CD4-positive, alpha-beta T cell treated with Interleukin-12 subunit alpha and Interleukin-12 subunit beta, for 1 hour (primary cell): Measurements from ENCODE around the gene SMARCA2.
A peak's percentile ranks its signal among the peaks of the same experiment; 100 is the strongest.

ENCODE experiments used
- DNase-seq: peaks from one replicate; pipeline ENCODE4 v3.0.0-alpha.2; 2020

The SMARCA2 gene

GRCh38 chr9:2151171-2151570, 136.0 kb downstream of the SMARCA2 start:
- DNase-seq = no peak

GRCh38 chr9:2152966-2153629, 138.0 kb downstream of the SMARCA2 start:
- DNase-seq = no peak

DNA sequence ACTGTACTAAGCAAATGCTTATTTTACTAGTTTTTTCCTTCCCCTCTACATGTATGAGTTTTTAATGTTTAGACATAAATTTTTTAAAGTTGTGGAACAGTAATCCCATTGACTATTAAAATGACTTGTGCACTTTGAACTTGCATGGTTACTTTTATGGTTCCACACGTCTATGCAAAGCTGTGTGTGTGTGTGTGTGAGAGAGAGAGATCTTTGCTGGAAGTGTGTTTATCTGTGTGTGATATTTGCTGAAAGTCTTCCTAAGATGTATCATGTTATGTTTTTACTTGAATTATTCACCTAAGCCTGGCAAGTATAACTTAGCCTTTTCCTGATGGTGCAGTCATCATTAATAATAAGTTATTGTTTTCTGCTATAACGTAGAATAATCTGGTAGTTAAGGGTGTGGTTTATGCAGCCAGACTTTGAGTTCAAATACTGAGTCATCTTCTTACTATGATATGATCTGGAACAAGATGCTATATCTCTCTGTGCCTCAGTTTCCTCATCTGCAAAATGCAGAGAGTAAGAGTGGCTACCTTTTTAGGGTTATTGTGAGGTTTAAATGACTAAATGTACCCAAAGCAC, 138.6 kb downstream of the SMARCA2 start:
- DNase-seq = no peak

DNA sequence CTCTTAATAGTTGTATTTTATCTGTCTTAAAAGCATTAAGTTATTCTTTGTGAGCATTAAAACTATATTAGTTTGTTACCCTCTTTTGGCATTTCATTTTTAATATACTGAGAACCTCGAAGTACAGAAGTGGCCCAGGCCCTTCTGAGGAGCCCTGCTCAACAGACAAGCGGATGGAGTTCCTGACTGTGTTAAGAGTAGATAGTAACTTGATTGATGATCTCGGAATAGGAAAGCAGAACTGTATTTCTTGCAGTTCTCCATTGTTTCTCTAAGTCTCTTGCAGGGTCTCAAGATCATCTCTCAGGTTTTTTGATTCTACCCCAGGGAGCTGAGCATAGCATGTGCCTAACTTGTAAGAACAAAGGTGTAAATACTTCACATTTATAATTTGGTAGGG, 139.6 kb downstream of the SMARCA2 start:
- no peak for DNase-seq

GRCh38 chr9:2155966-2156365, 140.8 kb downstream of the SMARCA2 start:
- DNase-seq = no peak

- peak; percentile 16 for DNase-seq
Measured at GRCh38 chr9:2157277-2158110, 142.3 kb downstream of the SMARCA2 start.

DNA sequence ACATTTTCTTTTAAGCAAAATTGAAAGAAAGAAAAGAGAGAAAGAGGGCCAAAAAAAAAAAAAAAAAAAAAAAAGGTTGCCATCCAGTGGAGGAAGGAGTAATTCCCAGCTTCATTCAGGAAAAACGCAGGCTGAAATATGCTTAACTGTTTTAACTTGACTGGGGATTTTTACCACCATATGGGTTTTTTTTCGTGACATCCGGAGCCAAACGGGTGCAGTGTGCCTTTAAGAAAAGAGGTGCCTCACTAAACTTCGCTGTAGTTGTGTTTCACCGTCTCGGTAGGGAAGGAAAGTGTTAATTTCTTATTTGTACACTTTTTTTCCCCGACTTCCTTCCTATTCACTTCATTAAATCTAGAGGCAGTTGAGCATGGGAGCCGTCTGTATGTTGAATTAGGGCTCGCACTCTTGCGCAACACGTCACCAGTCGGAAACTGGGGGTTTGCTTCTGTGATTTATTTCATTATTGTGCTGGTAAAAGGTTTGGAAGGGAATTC, 143.0 kb downstream of the SMARCA2 start:
- peak; percentile 66 for DNase-seq

DNA sequence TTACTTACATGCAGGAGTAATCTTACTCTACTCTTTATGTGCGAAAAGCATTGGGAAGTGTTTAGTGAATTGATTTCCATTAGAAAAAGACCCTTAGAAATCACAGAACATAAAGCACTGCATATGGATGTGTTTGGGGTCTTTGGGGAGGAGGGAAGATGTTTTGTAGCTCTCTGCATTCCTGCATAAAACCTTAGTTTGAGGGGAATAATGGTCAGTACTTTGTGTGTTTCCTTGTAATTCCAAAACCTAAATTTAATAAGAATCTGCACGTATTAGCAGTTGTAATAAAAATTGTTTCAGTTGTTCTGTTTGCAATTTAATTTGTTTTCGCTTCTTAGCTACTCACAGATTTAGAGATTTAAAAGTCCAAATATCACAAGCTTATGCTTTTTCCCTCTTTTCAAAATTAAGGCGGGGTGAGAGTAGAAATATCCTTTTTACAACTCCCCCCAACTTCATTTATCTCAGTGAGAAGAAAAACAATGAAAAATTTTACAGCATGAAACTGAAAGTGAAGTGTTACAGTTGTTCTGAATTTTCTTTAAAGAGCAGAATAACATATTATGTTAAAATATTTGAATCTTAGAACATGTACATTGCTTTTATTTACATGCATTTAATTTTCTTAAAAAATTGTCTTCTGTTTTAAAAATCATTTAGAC, 143.8 kb downstream of the SMARCA2 start:
- DNase-seq = no peak

DNA sequence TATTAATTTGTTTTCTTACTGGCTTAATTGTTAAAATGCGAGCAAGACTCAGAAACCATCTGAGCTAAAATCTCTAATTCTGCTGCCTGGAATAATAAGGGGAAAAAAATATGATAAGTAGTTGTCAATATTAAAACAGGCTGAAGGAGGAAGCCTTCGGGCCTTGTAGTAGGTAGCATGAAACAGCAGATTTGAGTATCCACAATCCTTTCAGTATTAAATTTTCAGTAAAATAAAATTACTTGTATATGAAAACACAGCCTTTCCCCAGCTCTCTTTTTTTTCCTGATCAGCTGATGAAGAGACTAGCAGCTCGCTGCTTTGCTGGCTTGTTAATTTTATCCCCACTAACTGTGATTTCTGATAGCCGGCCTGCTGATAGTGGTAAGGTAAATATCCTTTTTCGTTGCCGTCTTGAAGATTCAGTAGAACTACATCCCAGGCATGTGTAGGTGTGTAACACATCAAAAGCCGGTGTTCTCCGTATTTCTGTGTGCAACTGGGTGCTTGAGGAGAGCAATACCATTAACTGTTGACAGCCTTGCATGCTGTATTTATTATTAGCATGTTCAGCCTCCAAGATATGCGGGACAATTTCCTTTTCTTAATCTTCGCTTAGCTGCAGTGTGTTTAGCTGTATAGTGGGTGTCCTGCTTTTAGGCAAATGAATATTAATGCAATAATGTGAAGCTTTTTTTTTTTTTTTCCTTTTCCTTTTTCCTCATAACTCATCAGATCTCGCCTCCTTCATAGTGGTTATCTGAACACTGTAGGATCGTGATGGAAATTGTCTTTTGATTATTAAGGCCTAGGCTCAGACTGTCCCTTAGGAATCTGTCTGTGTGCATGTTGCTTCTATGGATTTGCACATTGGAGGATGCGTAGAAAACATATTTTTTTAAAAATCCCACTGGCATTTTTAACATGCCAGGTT, 144.6 kb downstream of the SMARCA2 start:
- peak; percentile 6 for DNase-seq

DNA sequence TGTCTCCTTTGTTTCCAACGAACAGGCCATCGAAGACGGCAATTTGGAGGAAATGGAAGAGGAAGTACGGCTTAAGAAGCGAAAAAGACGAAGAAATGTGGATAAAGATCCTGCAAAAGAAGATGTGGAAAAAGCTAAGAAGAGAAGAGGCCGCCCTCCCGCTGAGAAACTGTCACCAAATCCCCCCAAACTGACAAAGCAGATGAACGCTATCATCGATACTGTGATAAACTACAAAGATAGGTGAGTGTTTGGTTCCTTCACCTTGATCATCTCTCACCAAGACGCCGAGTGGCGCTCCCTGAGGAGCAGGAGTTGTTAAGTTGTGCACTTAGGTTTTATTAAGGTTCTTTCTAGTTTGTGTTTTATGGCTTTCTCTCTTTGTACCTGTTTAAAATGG, 146.5 kb downstream of the SMARCA2 start:
- no peak for DNase-seq

GRCh38 chr9:2163231-2163885, 148.2 kb downstream of the SMARCA2 start:
- DNase-seq = no peak

- no peak for DNase-seq
Measured at GRCh38 chr9:2164268-2164667, 149.1 kb downstream of the SMARCA2 start.

DNA sequence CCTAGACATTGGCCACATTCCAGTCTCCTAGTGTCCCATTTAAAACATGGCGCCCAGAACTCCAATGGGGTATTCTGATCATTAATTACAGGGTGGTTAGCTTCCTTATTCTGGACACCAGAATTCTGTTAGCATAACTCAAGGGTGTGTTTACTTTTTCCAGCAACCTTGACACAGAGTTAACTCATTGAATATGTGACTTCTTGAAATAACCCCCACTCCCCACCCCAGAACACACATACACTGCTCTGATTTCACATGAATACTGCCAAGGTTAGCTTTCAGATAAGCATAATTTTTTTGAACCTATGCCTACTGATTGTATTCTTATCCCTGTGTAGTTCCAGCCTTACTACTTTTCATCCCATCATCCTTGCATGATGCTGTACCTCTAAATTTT, 151.1 kb downstream of the SMARCA2 start:
- DNase-seq = no peak

DNA sequence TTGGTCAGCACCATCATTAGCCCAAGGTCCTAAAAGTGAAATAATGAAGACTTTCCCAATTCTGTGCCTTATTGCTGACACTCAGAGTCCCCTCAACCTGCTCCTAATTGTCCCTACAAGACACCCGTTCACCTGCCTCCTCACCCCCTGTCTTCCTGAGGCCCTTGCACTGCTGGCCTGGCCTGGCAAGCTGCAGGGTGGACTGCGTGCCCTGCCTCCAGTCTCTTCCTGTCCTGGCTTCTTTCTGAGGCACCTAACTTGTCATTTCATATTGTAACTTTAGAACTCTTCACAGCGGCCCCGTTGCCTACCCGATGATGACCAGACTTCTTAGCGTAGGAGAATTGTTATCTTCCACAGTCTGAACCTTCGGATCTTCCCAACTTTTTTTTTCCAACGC, 153.9 kb downstream of the SMARCA2 start:
- DNase-seq = no peak

- DNase-seq = no peak
Measured at GRCh38 chr9:2170722-2171121, 155.6 kb downstream of the SMARCA2 start.

DNA sequence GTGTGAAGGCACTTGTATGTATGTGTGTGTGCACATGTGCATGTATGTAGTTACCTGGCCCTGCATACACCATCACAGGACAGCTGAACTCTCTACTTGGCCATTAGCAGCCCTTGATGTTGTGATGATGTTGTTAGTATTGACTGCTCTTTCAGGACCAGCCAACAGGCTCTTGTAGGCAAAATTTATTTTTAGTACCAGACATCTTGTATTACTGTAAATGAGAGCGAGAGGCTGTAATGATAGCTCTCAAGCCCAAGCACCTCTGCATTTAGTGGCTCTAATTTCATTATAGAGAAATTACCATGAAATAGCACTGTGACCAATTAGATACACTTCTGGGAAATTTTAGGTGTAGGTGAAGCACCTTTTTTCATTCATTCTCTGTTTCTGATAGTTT, 158.0 kb downstream of the SMARCA2 start:
- DNase-seq = no peak

GRCh38 chr9:2173861-2174260, 158.7 kb downstream of the SMARCA2 start:
- DNase-seq = no peak

DNA sequence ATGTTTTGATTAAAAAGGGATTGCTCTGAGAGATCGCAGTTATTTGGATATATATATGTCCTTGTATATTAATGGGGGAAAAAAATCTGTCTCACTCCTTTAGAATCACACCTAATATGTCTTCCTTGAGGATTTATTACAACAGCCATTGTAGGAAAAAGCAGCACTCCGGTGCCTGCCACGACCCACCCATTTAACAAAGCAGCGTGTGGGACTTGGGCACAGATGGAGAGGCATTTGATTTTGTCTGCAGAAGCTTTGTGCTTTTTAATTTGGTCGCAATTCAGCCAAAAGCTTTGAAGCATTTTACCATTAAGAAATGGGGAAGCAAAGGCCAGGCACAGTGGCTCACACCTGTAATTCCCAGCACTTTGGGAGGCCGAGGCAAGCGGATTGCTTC, 159.2 kb downstream of the SMARCA2 start:
- DNase-seq = no peak

GRCh38 chr9:2174911-2175310, 159.8 kb downstream of the SMARCA2 start:
- DNase-seq = no peak

DNA sequence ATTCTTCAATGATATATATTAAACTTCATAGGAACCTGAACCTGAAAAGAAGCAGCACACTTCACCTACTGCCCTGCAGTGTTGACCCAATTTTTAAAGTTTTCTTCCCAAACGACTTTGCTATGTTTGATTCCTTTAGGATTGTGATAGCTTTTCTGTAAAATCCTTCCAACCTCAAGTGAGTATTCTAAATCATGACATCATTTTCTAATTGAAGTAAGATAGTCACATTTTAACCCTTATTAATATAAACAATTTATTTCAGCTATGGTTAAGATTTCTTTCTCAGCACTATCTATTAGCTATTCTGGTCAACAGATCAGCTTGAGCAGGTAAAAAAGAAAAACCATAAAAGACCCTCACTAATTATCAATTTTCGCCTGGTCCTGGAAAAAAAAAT, 162.0 kb downstream of the SMARCA2 start:
- DNase-seq = no peak

DNA sequence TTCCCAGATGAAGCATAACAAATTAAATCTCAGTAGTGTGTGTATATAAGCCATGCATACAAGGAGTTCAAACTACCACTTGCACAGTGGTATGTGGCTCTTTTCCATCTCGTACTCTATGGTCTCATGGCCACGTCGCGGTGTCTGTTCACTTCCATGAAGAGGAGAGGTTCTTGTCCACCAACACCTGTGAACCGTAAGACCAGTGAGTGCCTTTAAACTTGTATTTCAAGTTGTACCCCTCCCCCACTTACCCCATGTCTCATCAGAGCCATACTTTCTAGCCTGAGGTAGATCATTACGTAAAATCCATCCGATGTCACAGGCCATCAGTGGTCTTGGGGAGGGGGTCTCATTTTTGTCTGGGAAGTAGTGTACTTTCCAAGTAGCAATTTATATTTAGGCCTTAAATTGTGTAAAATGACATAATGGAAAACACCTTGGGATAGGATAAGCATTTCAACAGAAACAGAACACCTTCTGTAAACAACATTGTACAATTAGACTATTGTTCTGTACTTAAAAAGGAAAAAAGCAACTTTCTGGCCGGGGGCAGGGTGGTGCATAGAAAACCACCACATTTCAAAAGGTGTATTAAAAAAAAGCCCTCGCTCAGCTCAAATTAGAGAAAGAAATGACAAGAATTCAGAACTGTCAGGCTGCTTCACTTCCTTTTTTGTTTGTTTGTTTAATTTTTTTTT, 163.0 kb downstream of the SMARCA2 start:
- DNase-seq = no peak
